ENCODE data around the gene ATP2A2. TPM values are rescaled to one million over a fixed set of nuclear protein-coding genes. Genes with fewer than 3 reads are reported as not detected.

Gene ATP2A2
- total RNA-seq, 1 experiment from 2014 or later: 174 TPM

DNA sequence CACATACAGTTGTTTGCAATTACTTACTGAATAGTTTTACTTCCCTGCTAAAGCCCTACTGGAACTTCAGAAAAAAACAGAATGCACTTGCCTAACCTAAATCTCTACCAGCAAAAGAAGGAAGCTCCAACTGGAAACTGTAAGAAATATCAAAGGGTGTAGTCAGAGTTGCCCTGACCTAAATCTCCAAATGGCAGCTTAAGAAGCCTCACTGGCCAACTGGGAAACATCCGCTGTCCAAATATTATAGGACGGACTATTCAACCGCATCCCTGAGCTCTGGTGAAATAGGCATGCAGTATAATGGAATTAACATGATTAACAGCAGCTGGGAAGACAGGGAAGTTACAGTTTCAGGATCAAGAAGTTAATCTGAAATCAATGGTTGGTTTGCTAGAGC lies 98.2 kb downstream of the ATP2A2 start:
- TF ChIP-seq CTCF (conservative IDR thresholded peaks at IDR 0.05; ENCODE audit: low read depth, low read length) (no peak), EZH2phosphoT487 (IDR thresholded peaks at IDR 0.05; ENCODE audit: borderline replicate concordance, low read length) (no peak), EZH2 (IDR thresholded peaks at IDR 0.05; ENCODE audit: low read length, unreplicated experiment) (no peak)
- ChIA-PET CTCF (no interaction called here), POLR2A (ENCODE audit: unreplicated experiment) (interaction anchor here (0.6 to 0.7 kb wide), 2 partner anchors 10 to 30 kb away, joined by 3 to 5 read pairs; no protein-coding TSS in a partner anchor)
- no peak for DNase-seq
- peaks cover 72% of the 10 kb centered on the region for H3K36me3 ChIP-seq (ENCODE audit: low read depth, low read length)
- H4K20me1 ChIP-seq (ENCODE audit: low read length): no peaks in the 10 kb centered on the region
- BruUV-seq (replicated peaks): no TSS peak
- H3K79me2 ChIP-seq (ENCODE audit: low read length): peaks cover 4% of the 10 kb centered on the region; the same call in 1 of the 2 replicates
- H3F3A ChIP-seq (ENCODE audit: low read length, unreplicated experiment): no peaks in the 10 kb centered on the region
- intact Hi-C loops (cut with micrococcal nuclease): no loop called here
- no peaks in the 10 kb centered on the region for H3K9me2 ChIP-seq (replicated peaks; ENCODE audit: low read length)
- H3K9me3 ChIP-seq (ENCODE audit: low read length): no peaks in the 10 kb centered on the region
- ATAC-seq: no peak
- no peak overlapping the region for H2AFZ ChIP-seq (ENCODE audit: low read length)
- 0 out of 2 replicates have a peak, but pooled peaks cover under 1% of the 10 kb centered on the region for H3K4me1 ChIP-seq (ENCODE audit: insufficient read depth, low read length)
- H3K4me3 ChIP-seq (ENCODE audit: low read length): no peak overlapping the region
- no peak overlapping the region for H3K9ac ChIP-seq (ENCODE audit: low read length)
- H3K4me2 ChIP-seq (ENCODE audit: low read length): no peak overlapping the region
- H3K27ac ChIP-seq (ENCODE audit: low read length): no peak overlapping the region
- H3K27me3 ChIP-seq (ENCODE audit: low read length): no peaks in the 10 kb centered on the region

DNA sequence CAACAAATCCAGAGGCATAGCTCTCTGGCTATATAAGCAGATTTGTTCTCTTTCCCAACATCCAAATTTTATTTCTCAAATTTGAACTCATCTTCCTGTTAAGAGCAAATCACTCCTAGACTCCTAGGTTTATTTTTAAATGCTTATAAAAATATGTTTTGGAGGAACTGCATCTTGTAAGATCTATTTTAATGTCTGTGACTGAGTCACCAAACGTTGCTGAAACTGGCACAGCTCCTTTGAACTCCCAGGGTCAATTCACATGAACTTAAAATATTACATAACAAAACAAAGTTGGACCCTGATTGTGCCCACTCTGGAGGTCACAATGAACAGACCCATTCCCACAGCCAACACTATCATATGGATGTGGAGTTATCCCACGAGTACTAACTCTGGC lies 98.6 kb downstream of the ATP2A2 start:
- peaks cover 5% of the 10 kb centered on the region for H3K4me1 ChIP-seq (ENCODE audit: insufficient read depth, low read length)
- no peak overlapping the region for H3K9ac ChIP-seq (ENCODE audit: low read length)
- peaks cover 4% of the 10 kb centered on the region; the same call in 1 of the 2 replicates for H3K79me2 ChIP-seq (ENCODE audit: low read length)
- intact Hi-C loops (cut with micrococcal nuclease): no loop called here
- no peak for DNase-seq
- CTCF ChIA-PET: no interaction called here
- H4K20me1 ChIP-seq (ENCODE audit: low read length): no peaks in the 10 kb centered on the region
- no peak overlapping the region for H2AFZ ChIP-seq (ENCODE audit: low read length)
- H3F3A ChIP-seq (ENCODE audit: low read length, unreplicated experiment): no peaks in the 10 kb centered on the region
- H3K27ac ChIP-seq (ENCODE audit: low read length): no peak overlapping the region
- BruUV-seq (replicated peaks): no TSS peak
- H3K9me2 ChIP-seq (replicated peaks; ENCODE audit: low read length): no peaks in the 10 kb centered on the region
- no peak overlapping the region for H3K4me3 ChIP-seq (ENCODE audit: low read length)
- no peak overlapping the region for H3K4me2 ChIP-seq (ENCODE audit: low read length)
- TF ChIP-seq EZH2phosphoT487 (IDR thresholded peaks at IDR 0.05; ENCODE audit: borderline replicate concordance, low read length) (no peak), CTCF (conservative IDR thresholded peaks at IDR 0.05; ENCODE audit: low read depth, low read length) (no peak), EZH2 (IDR thresholded peaks at IDR 0.05; ENCODE audit: low read length, unreplicated experiment) (no peak)
- H3K9me3 ChIP-seq (ENCODE audit: low read length): no peaks in the 10 kb centered on the region
- H3K36me3 ChIP-seq (ENCODE audit: low read depth, low read length): peaks cover 68% of the 10 kb centered on the region
- POLR2A ChIA-PET (ENCODE audit: unreplicated experiment): interaction anchor here (0.6 to 0.7 kb wide), 2 partner anchors 10 to 29 kb away, joined by 3 to 5 read pairs; no protein-coding TSS in a partner anchor
- H3K27me3 ChIP-seq (ENCODE audit: low read length): no peaks in the 10 kb centered on the region
- no peak for ATAC-seq

GRCh38 chr12:110382683-110383082 lies 101.6 kb downstream of the ATP2A2 start:
- BruUV-seq (replicated peaks): no TSS peak
- H3K27me3 ChIP-seq (ENCODE audit: low read length): no peaks in the 10 kb centered on the region
- intact Hi-C loops (cut with micrococcal nuclease): no loop called here
- POLR2A ChIA-PET (ENCODE audit: unreplicated experiment): no interaction called here
- peaks cover 8% of the 10 kb centered on the region for H3K4me1 ChIP-seq (ENCODE audit: insufficient read depth, low read length)
- peaks cover 8% of the 10 kb centered on the region; the same call in 1 of the 2 replicates for H3K79me2 ChIP-seq (ENCODE audit: low read length)
- no peak for DNase-seq
- no peak overlapping the region for H2AFZ ChIP-seq (ENCODE audit: low read length)
- H3K4me2 ChIP-seq (ENCODE audit: low read length): no peak overlapping the region
- H3K9me3 ChIP-seq (ENCODE audit: low read length): no peaks in the 10 kb centered on the region
- H3F3A ChIP-seq (ENCODE audit: low read length, unreplicated experiment): no peaks in the 10 kb centered on the region
- H3K9me2 ChIP-seq (replicated peaks; ENCODE audit: low read length): no peaks in the 10 kb centered on the region
- no peaks in the 10 kb centered on the region for H4K20me1 ChIP-seq (ENCODE audit: low read length)
- peaks cover 66% of the 10 kb centered on the region for H3K36me3 ChIP-seq (ENCODE audit: low read depth, low read length)
- CTCF ChIA-PET: no interaction called here
- H3K27ac ChIP-seq (ENCODE audit: low read length): no peak overlapping the region
- H3K9ac ChIP-seq (ENCODE audit: low read length): no peak overlapping the region
- ATAC-seq: no peak
- no peak overlapping the region for H3K4me3 ChIP-seq (ENCODE audit: low read length)
- TF ChIP-seq EZH2phosphoT487 (IDR thresholded peaks at IDR 0.05; ENCODE audit: borderline replicate concordance, low read length): no peak

Other genes starting within 250 kb of the ATP2A2 start
- 5.5 and 6.7 TPM in 2 replicates for gene C12orf76, start 232.7 kb upstream of the ATP2A2 start, total RNA-seq (2014; rRNA removed)
- 7.2 and 10.1 TPM in 2 replicates for gene IFT81, start 156.9 kb upstream of the ATP2A2 start, total RNA-seq (2014; rRNA removed)
- gene ANAPC7, start 122.5 kb downstream of the ATP2A2 start, total RNA-seq (2014; rRNA removed): 80.5 and 112 TPM in 2 replicates
- gene ARPC3, start 169.1 kb downstream of the ATP2A2 start, total RNA-seq (2014; rRNA removed): 202 and 292 TPM in 2 replicates
- gene GPN3, start 187.0 kb downstream of the ATP2A2 start, total RNA-seq (2014; rRNA removed): 31.4 and 32.5 TPM in 2 replicates
- gene FAM216A, start 187.6 kb downstream of the ATP2A2 start, total RNA-seq (2014; rRNA removed): 19.5 and 27.8 TPM in 2 replicates
- gene VPS29, start 220.9 kb downstream of the ATP2A2 start, total RNA-seq (2014; rRNA removed): 96.5 and 114 TPM in 2 replicates
- gene RAD9B, start 221.1 kb downstream of the ATP2A2 start, total RNA-seq (2014; rRNA removed): 0.40 and 0.52 TPM in 2 replicates